ENCODE data around the gene USP4.

USP4 gene

GRCh38 chr3:49279376-49279775 lies 60.5 kb downstream of the USP4 start:
- no peak overlapping the region for H3K27ac ChIP-seq
- TF ChIP-seq CTCF (conservative IDR thresholded peaks at IDR 0.05) (no peak), ZFX (IDR thresholded peaks at IDR 0.05) (no peak)

GRCh38 chr3:49278548-49278947 lies 61.3 kb downstream of the USP4 start:
- TF ChIP-seq ZFX (IDR thresholded peaks at IDR 0.05) = no peak
- TF ChIP-seq CTCF (conservative IDR thresholded peaks at IDR 0.05) = no peak
- H3K27ac ChIP-seq = peak overlapping the region; percentile 98

DNA sequence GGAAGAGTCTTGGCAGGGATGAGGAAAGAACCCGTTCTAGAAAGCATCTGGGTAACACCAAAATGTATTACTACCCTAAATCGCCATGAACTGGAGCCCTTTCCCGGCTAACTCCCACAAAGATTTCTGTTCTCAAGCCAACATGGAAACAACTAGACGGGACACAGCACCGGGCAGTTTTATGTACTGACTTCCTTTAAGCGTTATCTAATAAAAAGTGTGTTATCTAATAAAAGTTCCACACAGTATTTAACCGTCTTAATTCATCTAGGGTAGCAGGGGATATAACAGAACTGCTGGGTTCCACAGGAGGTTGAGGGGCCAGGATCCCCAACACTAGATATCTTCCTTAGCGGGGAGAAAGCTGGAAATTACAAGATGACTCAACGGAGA lies 62.5 kb downstream of the USP4 start:
- peak overlapping the region; percentile 98 for H3K27ac ChIP-seq
- TF ChIP-seq ZFX (IDR thresholded peaks at IDR 0.05) = peak; percentile 29; the same call in 1 of the 2 replicates
- TF ChIP-seq CTCF (conservative IDR thresholded peaks at IDR 0.05) = no peak

DNA sequence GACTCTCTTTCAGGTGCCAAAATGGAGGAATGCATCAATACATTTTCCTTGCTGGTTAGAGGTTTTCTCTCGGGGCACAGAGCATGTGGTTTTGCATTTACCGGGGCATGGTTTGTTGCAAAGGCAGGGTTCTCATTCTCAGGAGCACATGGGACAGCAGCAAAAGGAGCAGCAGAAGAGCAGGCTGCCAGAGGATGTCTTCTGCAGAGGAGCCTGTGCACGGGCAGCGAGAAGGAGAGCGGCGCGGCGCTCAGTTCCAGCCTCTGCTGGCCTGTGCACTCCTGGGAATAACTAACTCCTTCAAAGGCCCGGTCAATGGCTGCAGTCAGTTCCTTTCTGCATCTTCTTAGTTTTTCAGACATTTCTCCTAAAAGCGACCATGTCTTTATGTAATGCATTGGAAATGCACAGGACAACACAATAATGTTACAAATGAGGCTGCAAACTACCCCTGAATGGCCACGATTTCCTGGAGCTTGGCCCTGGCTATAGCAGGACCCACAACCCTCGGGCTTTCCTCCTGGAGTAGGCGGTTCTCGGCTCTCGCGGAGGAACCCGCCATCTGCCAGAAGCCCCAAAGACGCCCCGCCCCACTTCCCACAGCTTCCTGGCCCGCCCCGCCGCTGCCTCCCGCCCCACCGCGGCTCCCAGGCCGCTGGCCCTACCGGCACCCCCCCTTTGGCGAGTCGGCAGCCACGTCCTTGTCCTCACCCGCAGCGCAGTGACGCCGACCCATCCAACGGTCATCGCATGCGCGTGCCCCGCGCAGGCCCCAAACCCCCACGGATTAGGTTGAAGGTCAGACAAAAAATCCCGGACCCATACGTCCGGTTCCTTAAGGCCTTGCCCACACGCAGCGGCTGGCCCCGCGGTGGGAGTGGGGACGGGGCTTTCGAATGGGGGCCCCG lies 63.1 kb downstream of the USP4 start, which contains the start of gene C3orf62:
TSS of gene C3orf62 (minus strand) at position 758 of the 908 bp plus-strand sequence. CDS start at position 398, 360 bp downstream.
- peak within 1 kb of the TSS; percentile 98 for H3K27ac ChIP-seq
- TF ChIP-seq ZFX (IDR thresholded peaks at IDR 0.05) (peak; percentile 80), CTCF (conservative IDR thresholded peaks at IDR 0.05) (no peak)

GRCh38 chr3:49273825-49274532 lies 65.9 kb downstream of the USP4 start:
- no peak overlapping the region for H3K27ac ChIP-seq
- TF ChIP-seq CTCF (conservative IDR thresholded peaks at IDR 0.05) = no peak
- TF ChIP-seq ZFX (IDR thresholded peaks at IDR 0.05) = no peak

DNA sequence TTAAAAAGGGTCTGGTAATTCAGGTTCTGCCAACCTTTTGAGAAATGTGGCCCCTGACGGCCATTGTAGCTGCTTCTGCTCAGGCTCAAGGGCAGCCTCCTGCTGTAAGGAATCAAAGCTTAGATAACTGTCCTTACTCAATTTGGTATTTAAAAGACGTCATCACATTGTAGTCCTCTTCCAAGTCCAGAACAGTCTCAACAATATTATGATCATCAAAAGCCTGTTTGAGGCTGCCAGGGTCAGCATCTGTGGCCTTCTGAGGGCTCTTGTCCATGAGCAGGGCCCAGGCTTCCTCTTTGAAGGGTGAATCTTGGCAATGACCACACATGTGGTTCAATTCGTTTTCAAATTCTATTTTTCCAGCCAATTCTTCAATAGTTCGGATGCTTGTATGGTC lies 68.8 kb downstream of the USP4 start:
- no peak overlapping the region for H3K27ac ChIP-seq
- TF ChIP-seq ZFX (IDR thresholded peaks at IDR 0.05) (no peak), CTCF (conservative IDR thresholded peaks at IDR 0.05) (no peak)

DNA sequence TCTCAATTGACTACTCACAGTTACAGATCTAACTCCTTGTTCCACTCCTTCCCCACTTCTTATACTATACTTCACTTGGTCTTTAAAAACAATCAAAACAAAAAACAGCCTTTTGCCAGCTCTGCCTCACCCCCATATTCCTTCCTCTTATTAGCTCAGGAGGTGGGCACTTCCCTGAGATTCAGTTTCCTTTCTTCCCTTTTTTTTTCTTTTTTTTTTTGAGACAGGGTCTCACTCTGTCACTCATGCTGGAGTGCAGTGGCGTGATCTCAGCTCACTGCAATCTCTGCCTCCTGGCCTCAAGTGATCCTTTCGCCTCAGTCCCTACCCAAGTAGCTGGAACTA lies 69.7 kb downstream of the USP4 start:
- H3K27ac ChIP-seq = no peak overlapping the region
- TF ChIP-seq ZFX (IDR thresholded peaks at IDR 0.05) (no peak), CTCF (conservative IDR thresholded peaks at IDR 0.05) (no peak)
